Thyroid gland (tissue), 4 donors: ENCODE data around the gene SLC25A46.

Source experiments
- CTCF ChIP-seq, 6 experiments: fragments of 200-600 bp in 3 of 6; fragments of 450-650 bp in 3 of 6; sonication (generic) in 3 of 6; IDR thresholded peaks; one replicate each; pipeline ENCODE4 v1.5.1; 2016 to 2019; ENCODE audit warnings: antibody characterized with exemption in 6 of 6, mild to moderate bottlenecking in 2 of 6, inconsistent platforms in 1 of 6, moderate library complexity in 1 of 6
- POLR2A ChIP-seq, 2 donors: fragments of 450-650 bp; IDR thresholded peaks; one replicate each; pipeline ENCODE4 v1.6.1; 2017; ENCODE audit warnings: antibody characterized with exemption in 2 of 2, mild to moderate bottlenecking in 2 of 2, moderate library complexity in 1 of 2

GRCh38 chr5:110718311-110718710 is 20.5 kb upstream of the SLC25A46 start:
- TF ChIP-seq CTCF (IDR thresholded peaks at IDR 0.05): no peak
- TF ChIP-seq POLR2A (IDR thresholded peaks at IDR 0.05): no peak
